ENCODE results near the gene MAPT. TPM values are rescaled to one million over a fixed set of nuclear protein-coding genes. Genes with fewer than 3 reads are reported as not detected.

Gene MAPT
- total and polyA plus RNA-seq, 4 donors = 0.27 to 3.8 (median 1.8) TPM

- TF ChIP-seq CTCF (IDR thresholded peaks at IDR 0.05; ENCODE audit: control extremely low read depth, extremely low read depth) = no peak
- Histone ChIP-seq H3K4me3 (no peak overlapping the region), H3K36me3 (ENCODE audit: control insufficient read depth in 4 of 4, insufficient read depth in 4 of 4, low read length in 4 of 4) (no peaks in the 10 kb centered on the region), H3K27ac (ENCODE audit: low read depth in 1 of 2, low read length in 1 of 2) (no peak overlapping the region), H3K27me3 (ENCODE audit: control insufficient read depth in 3 of 3, insufficient read depth in 3 of 3, low read length in 2 of 3) (no peaks in the 10 kb centered on the region), H3K4me1 (ENCODE audit: control insufficient read depth in 5 of 5, insufficient read depth in 5 of 5, low read length in 5 of 5) (no peaks in the 10 kb centered on the region), H3K9ac (ENCODE audit: insufficient read depth in 1 of 2, low read length in 2 of 2) (no peak overlapping the region), H3K9me3 (ENCODE audit: control insufficient read depth in 4 of 4, insufficient read depth in 3 of 4, low read length in 3 of 4) (no peaks in the 10 kb centered on the region)
- WGBS, 2 donors = 87 to 92% methylated on average over 41 of the region's 41 CpGs
- ATAC-seq (ENCODE audit: insufficient read depth, low FRiP score) = no peak
- no peak for DNase-seq
These were observed 88.6 kb downstream of the MAPT start for GRCh38 chr17:45982791-45983613.

- ATAC-seq (ENCODE audit: insufficient read depth, low FRiP score) (no peak), DNase-seq (no peak)
- 74 to 80% methylated on average over 31 of the region's 31 CpGs for WGBS, 2 donors
- no peaks in the 10 kb centered on the region for H3K27me3 ChIP-seq (ENCODE audit: control insufficient read depth in 3 of 3, insufficient read depth in 3 of 3, low read length in 2 of 3)
- H3K4me3 ChIP-seq = no peak overlapping the region
- H3K4me1 ChIP-seq (ENCODE audit: control insufficient read depth in 5 of 5, insufficient read depth in 5 of 5, low read length in 5 of 5) = no peaks in the 10 kb centered on the region
- H3K9me3 ChIP-seq (ENCODE audit: control insufficient read depth in 4 of 4, insufficient read depth in 3 of 4, low read length in 3 of 4) = no peaks in the 10 kb centered on the region
- H3K9ac ChIP-seq (ENCODE audit: insufficient read depth in 1 of 2, low read length in 2 of 2) = no peak overlapping the region
- no peak overlapping the region for H3K27ac ChIP-seq (ENCODE audit: low read depth in 1 of 2, low read length in 1 of 2)
- no peaks in the 10 kb centered on the region for H3K36me3 ChIP-seq (ENCODE audit: control insufficient read depth in 4 of 4, insufficient read depth in 4 of 4, low read length in 4 of 4)
- TF ChIP-seq CTCF (IDR thresholded peaks at IDR 0.05; ENCODE audit: control extremely low read depth, extremely low read depth) = no peak
These were observed 89.4 kb downstream of the MAPT start for GRCh38 chr17:45983614-45984310.

GRCh38 chr17:45984368-45984767, 90.0 kb downstream of the MAPT start:
- TF ChIP-seq CTCF (IDR thresholded peaks at IDR 0.05; ENCODE audit: control extremely low read depth, extremely low read depth) = no peak
- no peaks in the 10 kb centered on the region for H3K27me3 ChIP-seq (ENCODE audit: control insufficient read depth in 3 of 3, insufficient read depth in 3 of 3, low read length in 2 of 3)
- no peak overlapping the region for H3K9ac ChIP-seq (ENCODE audit: insufficient read depth in 1 of 2, low read length in 2 of 2)
- no peak overlapping the region for H3K27ac ChIP-seq (ENCODE audit: low read depth in 1 of 2, low read length in 1 of 2)
- no peaks in the 10 kb centered on the region for H3K4me1 ChIP-seq (ENCODE audit: control insufficient read depth in 5 of 5, insufficient read depth in 5 of 5, low read length in 5 of 5)
- DNase-seq (no peak), ATAC-seq (ENCODE audit: insufficient read depth, low FRiP score) (no peak)
- 90 to 93% methylated on average over 5 of the region's 5 CpGs for WGBS, 2 donors
- no peak overlapping the region for H3K4me3 ChIP-seq
- H3K9me3 ChIP-seq (ENCODE audit: control insufficient read depth in 4 of 4, insufficient read depth in 3 of 4, low read length in 3 of 4) = no peaks in the 10 kb centered on the region
- H3K36me3 ChIP-seq (ENCODE audit: control insufficient read depth in 4 of 4, insufficient read depth in 4 of 4, low read length in 4 of 4) = no peaks in the 10 kb centered on the region

Data from lung (tissue), 12 donors.